Occipital lobe (tissue), 2 donors: ENCODE measurements around the gene THBS2. TPM values are rescaled to one million over a fixed set of nuclear protein-coding genes. Genes with fewer than 3 reads are reported as not detected.
"Not testable (repeated sequence)": the region's sequence is repeated elsewhere in the genome, so short reads cannot be mapped to it uniquely, and the experiment has no call there.

ENCODE experiments used
- DNase-seq: peaks from one replicate; lab custom pipeline; 2025; lab: John Stamatoyannopoulos, UW
- total RNA-seq: library from RNA; depleted of rRNA; stranded (reverse); fragments of >200 nt; gene quantifications from one replicate; pipeline ENCODE4 v1.2.3, GENCODE V29; 2014

The THBS2 gene
- total RNA-seq, 1 donor from 2014 or later: 15.8 TPM

DNA sequence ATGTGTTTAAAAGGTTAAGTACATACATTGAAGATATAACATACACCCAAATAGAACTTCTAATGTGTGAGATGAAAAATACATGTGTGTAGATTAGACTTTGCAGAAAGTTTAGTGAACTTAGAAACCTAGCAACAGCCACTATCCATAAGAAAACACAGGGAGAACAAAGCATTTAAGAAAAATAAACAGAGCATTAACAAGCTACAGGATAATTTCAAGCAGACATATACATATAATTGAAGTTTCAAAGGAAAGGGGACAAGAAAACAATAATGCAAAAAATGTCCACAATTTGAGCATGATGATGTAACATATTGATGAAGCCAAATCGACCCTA lies 18.2 kb upstream of the THBS2 start:
- DNase-seq: no peak

DNA sequence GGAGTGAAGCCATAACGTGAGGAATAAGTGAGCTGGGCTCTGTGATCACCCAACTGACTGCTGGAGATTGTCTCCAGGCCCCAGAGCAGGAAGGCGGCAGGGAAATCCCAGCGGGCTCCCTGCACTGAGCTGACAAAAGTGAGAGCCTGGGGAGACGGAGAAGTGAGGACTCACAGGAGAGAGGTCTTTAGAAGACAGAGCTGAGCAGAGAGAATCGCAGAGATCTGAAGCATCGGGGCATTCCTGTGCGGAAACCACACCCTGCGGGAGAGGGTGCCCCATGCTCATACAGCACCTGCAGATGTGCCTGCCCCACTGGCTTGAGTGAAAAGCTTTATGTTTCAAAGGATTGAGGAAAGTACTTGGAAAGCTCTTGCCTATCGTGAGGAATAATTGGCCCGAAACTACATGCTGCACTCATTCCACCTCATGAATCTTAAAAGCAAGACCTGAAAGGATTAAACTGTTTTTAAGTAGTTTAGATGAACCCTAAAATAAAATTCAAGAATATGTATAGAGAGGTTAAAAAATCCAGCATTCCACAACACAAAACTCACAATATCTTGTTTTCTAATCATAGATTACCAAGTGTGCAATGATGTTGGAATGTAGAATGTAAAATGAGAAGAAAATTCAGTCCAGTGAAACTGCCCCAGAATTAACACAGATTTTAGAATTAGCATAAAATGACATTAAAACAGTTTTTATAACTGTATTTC lies 17.7 kb upstream of the THBS2 start:
- no peak for DNase-seq

DNA sequence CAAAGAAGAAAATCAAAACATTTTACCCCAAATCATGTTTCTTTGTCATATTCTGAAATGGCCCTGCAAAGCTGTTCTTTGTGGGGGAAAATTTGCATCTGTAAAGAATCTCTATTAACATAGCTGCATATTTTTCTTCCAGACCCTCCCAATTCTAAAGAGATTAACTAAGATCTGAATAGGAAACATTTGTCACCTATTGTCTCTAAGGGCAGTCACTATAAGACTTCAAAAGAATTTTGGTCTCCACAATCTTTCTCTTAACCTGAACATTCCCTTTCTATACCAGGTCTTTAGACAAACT lies 16.4 kb upstream of the THBS2 start:
- DNase-seq: not testable (repeated sequence)

DNA sequence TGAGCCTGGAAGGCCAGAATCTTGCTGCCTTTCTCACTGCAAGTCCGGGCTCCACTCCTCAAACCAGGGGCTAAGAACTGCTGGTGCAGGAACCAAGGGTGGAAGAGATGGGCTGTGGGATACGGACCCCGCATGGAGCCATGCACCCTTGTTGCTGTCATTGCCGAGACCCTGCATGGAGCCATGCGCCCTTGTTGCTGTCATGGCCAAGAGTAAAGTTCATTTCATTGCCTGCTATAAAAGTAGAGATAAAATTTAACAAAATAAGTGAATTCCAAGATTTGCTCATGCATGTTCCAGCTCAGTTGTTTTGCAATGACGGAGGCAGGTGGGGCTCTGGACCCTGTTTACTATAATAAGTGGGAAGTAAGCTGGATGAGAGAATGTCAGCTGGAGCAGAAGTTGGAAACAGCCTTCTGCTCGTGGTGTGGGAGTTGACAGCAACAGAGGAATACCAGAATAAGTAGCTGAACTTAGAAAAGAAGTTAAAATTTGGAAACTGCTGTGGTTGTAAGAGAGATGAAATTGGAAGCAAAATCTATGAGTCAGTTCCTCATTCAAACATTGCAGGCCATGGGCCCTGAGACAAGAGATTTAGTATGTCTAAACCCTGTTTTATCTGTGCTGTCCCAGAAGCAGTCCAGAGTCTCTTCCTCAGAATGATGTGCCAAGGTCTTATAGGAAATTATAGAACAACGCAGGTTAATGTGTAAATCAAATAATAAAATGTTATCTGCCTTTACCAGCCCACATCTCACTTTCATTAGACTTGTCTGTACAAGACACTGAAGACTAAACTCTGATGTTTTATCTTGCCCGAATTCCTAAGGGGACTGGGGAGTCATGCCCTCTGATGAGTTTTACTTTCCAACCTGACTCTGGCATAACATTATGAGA lies 15.8 kb upstream of the THBS2 start:
- DNase-seq: no peak

DNA sequence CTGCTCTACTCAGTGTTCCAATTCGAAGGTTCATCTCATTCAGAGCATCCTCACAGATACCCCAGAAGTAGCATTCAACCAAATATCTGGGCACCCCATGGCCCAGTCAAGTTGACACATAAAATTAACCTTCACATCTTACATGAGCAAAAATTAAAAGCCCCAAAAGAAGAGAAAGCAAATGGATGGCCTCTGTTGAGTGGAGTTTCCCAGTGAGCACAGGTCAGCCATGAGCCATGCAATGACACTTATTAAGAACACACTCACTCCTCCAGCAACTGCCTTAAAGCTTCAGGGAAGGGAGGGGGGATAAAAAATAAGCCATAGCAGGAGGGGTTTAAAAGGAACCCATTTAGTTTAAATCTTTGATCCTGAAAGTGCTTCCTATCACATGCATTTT lies 14.6 kb upstream of the THBS2 start:
- DNase-seq: no peak

DNA sequence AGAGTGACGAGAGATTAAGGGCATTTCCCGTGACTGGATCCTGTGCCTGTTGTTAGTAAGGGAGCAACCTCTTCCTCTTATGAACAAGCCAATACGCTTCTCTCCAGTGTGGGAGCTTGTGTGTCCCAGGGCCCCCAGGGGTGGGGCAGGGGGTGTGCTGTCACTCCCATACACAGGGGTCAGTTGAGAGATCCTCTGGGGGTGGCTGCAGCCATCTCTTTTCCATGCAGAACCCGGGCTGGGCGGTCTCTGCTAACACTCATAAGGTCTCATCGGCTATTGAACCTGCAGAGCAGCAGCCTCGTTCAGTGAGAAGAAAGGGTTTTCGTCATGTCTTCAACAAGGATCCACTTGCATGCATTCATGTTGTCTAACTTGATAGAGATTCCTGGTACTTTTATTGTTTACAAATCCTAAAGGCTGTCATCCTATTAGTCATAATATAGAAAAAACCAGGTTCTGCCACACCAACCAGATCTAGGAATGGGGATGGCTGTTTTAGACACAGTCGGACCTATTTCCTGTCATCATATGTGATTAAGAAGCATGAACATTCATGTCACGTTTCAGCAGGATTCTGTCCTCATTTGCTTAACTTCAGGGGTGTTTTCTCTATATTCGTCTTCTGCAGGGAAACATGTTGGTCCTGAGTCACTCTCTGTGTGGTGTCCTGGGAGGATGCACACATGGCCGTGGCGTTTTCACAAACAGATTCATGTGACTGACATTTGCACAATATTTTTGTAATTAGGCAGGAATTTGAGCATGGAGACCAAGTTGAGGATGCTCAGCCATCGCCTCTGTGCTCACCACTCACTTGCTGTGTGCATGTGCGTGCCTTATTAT lies 13.3 kb upstream of the THBS2 start:
- no peak for DNase-seq

DNA sequence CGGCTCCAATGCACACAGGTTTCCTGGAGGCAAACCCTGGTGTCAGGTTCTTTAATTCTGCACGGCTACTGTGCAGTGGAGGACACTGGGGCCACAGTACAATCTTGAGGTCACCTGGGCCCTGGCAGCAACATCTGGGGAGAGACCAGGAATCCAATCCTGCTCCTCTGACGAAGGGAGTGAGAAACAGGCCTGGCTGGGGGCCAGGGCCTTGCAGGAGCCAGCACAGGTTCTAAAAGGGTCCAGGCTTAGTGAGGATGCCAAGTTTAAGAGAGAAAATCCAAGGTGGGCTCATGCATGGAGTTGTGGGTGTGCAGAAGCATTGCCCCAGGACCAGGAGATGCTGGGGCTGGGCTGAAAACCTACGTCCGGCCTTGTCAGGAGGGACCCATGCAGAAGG lies 12.6 kb upstream of the THBS2 start:
- DNase-seq: no peak

DNA sequence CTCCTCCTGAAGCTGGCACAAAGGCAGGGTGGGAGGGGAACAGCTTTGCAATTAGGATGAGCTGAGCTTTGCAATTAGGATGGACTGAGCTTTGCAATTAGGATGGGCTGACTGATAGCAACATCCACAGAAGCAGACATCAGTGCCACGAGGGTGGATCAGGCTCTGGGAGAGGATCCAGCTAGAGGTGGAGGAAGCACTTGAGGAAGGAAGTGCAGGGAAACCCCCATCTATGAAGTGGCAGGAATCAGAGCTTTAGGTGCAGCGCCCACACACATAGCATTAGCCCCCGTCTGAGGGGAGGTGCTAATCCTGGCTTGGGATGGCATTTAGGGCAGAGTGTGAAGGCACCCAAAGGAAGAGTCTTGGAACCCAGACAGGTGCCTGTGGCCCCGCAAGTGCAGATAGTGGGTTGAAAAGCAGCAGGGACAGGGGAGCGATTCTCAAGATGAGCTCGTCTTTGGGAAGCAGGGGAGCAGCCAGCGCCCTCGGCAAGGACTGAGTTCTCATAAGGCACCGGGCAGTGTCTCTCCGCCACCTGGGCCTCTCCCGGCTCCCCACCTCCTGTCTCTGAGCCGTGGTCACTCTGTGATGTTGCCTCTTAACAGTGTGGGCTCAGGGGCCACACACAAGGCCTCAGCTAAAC lies 12.0 kb upstream of the THBS2 start:
- no peak for DNase-seq

DNA sequence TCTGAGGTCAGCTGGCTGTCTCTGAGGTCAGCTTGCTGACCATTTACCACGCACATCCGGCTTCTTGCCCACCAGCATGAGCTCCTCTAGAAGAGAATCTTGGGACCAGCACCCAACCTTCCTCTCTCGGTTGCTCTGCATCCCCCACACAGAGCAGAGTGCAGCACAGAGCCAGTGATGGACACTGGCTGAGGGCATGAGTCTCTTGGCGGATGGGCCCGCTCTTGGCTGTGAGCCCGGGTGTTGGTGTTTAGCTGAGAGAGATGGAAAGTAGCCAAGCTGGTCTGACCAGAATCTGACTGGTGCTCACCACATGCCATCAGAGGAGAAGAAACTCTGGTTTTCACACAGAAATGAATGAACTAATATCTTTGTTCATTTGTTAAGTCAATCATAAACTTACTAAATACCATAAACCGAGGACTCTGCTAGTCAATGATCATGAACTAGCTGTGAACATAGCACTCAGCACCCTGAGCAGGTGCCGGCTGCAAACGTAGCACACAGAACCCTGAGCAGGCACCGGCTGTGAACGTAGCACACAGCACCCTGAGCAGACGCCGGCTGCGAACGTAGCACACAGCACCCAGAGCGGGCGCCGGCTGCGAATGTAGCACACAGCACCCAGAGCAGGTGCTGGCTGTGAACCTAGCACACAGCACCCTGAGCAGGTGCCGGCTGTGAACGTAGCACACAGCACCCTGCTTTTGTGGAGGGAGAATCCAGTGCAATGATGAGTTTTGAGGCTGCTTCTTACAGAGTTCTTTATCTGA lies 10.4 kb upstream of the THBS2 start:
- DNase-seq: no peak

DNA sequence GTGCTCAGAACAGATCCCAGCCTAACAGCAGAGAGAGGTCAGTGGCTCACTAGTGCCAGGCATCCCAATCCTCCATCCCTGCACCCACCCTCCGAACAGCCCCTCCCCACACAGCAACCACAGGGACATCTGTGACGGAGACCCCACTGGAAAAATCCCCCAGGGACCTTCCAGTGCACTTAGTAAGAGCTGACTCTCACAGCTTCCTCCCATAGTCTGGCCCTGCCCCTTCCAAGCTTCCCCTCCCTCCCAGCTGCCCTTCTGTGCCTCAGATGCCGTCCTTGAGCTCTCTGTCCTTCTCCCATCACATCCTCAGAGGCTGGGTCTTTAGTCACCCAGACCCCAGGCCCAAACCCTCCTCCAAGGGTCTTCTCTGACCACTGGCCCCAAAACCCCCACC lies 9.7 kb upstream of the THBS2 start:
- no peak for DNase-seq

DNA sequence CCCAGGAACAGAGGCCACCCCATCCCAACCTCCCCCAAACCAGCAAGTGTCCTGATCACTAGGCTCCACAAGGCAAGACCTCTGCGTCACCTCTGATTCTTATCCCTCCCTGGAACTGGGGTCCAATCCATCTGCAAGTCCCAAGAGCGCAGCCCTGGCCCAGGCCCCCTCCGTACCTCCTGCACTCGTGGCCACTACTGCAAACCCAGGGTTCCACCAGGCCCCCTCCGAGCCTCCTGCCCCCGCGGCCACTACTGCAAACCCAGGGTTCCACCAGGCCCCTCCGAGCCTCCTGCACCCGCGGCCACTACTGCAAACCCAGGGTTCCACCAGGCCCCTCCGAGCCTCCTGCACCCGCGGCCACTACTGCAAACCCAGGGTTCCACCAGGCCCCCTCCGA lies 9.0 kb upstream of the THBS2 start:
- DNase-seq: not testable (repeated sequence)

DNA sequence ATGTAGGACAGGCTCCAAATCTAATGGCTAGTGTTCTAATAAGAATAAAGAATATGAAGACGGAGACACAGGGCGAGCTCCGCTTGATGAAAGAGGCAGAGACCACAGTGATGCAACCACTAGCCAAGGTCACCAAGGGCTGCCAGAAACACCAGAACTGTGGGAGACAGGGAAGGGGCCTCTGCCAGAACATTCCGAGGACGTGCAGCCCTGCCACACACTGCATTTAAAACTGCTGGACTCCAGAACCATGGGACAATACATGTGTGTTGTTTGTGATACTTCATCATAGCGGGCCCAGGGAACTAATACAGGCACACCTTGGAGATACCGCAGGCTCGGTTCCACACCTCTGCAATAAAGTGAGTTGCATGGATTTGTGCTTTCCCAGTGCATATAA lies 2.9 kb upstream of the THBS2 start:
- no peak for DNase-seq

DNA sequence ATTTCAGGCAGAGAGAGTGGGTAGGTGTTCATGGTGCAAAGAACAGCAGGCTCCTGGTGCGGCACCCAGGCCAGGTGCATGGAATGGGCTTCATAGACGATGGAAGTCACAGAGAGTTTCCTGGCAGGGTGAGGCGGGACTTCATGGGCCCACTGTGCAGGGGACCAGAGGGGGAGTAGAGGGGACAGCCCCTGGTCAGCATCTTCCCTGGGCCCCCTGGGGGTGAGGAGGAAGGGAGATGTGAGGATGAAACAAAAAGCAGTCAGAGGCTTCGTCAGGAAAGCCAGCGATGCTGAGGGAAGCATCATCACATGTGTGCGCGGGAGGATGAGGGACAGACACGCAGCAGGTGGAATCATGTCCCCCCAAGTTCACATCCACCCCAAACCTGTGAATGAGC lies 2.4 kb upstream of the THBS2 start:
- no peak for DNase-seq

DNA sequence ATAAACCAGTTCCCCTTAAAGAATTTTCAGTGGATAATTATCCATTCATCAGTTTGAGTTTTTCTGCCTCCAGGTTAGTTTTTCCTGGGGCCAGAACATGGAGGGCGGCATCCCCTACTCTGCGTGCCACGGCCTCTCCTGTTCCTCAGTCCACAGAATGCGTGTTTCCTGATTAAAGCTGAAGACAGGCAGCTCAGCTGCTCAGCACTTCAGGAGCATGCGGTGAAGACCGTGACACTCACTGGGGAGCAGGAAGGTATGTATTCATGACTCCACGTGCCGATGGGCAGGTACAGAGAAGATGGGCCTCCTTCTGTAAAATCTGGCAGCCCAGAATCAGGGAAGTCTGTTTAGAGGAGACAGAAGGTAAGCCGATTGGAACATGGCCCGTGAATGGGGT lies 2.0 kb upstream of the THBS2 start:
- DNase-seq: no peak

DNA sequence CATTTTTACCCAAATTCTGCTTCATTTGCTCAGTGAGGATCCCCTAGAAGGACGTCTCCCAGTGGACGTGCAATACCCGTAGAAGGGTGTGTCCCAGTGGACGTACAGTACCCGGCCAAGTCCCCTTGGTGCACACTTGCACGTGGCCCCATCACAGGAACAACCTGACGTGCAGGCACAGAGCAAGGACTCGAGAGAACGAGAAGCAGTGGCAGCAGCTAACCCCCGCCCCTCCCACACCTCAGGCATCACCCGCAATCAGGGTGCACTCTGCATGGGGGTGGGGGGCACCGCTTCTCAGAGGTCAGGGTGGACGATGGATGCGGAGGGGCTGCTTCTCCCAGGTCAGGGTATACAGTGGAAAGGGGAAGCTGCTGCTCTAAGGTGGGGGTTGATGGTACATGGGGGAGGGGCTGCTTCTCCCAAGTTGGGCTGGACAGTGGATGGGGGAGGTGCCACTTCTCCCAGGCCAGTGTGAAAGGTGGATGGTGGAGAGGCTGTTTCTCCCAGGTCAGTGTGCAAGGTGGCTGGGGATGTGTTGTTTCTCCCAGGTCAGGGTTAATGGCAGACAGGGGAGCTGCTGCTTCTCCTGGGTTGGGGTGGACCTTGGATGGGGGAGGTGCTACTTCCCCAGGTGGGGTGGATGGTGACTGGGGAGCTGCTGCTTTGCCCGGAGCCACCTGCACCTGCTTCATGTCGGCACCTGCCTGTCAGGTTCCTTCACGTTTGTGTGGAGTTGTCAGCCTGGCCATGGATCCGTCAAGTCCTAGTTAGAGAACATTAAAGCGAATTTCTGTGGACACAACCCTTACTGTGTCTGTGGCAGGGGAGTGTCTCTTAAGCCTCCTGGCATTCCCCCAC lies 1.0 kb upstream of the THBS2 start:
- DNase-seq: no peak

DNA sequence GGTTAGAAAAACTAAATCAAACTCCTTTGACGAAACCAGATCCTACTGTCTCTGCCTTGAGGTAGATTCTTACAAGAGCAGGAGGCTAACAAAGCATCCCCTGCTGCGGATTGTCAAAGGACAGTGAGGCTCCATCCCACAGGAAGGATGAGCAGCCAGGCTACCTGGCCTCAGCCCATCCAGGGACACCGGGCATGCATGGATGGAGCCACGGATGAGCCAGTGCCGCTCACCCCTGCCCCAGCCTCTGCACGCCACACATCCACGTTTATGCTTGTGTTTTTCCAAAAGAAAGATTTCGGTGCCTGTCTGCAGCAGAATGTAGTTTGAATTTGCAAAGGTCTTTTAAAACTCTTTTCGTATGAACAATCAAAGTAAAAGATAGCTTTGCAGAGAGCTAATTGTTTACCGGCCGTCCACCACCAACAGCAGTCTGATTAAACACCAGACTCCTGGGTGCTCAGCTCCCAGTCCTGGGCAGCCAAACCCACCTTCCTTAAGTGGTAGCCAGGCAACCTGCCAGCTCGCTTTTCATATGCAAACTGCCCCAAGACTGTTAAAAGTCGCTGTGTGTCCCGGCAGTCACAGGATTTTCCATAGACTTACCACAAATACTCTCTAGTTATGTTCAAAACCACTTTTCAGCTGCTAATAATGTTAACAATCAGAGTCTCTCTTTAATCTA lies 999 bp downstream of the THBS2 start:
- DNase-seq: no peak

DNA sequence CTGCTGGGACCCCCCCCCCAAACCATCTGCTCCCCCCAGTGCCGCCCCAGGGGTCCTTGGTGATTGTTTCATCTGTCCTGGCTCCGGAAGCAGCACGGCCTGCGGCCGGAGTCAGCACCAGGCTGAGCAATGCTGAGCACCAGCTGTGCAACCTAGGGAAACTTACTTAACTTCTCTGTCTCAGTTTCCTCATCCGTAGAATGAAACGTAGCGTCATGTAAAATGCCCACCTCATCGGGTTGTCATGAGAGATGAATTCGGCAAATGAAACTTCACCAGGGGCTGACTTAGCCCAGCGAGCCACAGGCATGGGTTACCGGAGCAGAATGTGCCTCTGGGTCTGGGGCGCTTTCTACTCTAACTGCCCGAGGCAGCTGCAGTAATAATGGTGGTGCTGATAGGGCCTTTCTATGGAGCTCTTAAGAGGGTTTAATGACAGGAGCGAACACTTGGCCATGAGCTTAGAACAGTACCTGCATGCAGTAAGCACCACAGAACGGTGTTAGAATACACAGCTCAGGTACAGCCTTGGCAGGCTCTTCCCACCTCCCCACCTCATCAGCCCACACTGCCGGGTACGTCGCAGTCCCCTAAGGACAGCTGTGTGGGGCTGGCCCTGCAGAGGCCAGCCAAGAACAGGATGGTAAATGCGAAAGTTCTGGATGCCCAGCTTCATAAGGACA lies 1.7 kb downstream of the THBS2 start:
- DNase-seq: no peak

DNA sequence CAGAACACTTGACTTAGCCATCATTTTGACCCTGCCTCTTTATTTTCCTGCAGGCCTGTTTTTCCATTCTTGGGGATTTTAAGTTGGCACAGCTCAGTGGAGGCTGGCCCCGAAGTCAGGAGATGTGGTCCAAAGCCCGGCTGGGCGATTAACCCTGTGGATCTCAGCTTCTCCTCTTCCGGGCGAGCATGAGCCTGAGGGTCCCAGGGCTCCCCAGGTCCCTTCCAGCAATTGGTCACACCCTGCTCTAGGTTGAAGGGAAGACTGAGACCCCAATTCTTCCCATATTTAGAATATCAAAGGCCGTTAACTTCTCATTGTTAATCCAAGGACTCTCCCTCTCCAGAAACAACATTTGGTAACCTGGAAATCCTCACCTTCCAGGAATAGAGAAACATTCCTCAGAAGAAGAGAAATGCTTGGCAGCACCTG lies 2.3 kb downstream of the THBS2 start:
- DNase-seq: no peak

DNA sequence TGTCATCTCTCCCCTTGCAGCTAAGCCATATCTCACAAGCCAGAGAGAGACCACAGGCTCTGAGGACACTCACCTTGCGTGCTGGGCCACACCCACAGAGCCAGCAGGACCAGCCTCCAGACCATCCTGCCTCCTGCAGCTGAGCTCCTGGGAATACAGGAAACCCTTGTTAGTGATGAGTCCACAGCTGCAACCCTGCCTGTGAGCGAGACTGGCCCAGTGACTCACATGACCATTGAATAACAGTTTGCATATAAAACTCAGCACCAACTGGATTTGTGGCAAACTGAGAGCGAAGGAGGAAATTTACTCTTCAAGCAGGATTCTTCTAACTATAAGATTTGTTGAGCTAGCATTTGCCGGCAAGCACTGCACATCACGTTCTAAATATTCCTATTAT lies 3.0 kb downstream of the THBS2 start:
- peak; percentile 72 for DNase-seq
